VCaP (cell line): Measurements from ENCODE around the gene RASL10B.
A peak's percentile ranks its signal among the peaks of the same experiment; 100 is the strongest.

Source experiments
- H3K27ac ChIP-seq: fragments of 450-650 bp; 2 replicates; pipeline ENCODE4 v1.5.1; 2017
- CTCF ChIP-seq: fragments of 450-650 bp; conservative IDR thresholded peaks from 2 replicates; pipeline ENCODE4 v1.5.1; 2017; ENCODE audit warnings: mild to moderate bottlenecking, moderate library complexity

RASL10B gene

GRCh38 chr17:35728551-35728950 is 2.9 kb upstream of the RASL10B start:
- no peak for TF ChIP-seq CTCF
- H3K27ac ChIP-seq = no peak overlapping the region

GRCh38 chr17:35729405-35729833 is 2.0 kb upstream of the RASL10B start:
- no peak overlapping the region for H3K27ac ChIP-seq
- no peak for TF ChIP-seq CTCF

- TF ChIP-seq CTCF = no peak
- H3K27ac ChIP-seq = no peak overlapping the region
Measured at GRCh38 chr17:35730400-35731005, 936 bp upstream of the RASL10B start.

- peak overlapping the region; percentile 84; the same call in 1 of the 2 replicates for H3K27ac ChIP-seq
- TF ChIP-seq CTCF = no peak
Measured at GRCh38 chr17:35731917-35732805, 722 bp downstream of the RASL10B start.

GRCh38 chr17:35732806-35733136 is 1.3 kb downstream of the RASL10B start:
- TF ChIP-seq CTCF = no peak
- H3K27ac ChIP-seq = peak overlapping the region; percentile 84; the same call in 1 of the 2 replicates

- no peak overlapping the region for H3K27ac ChIP-seq
- TF ChIP-seq CTCF = no peak
Measured at GRCh38 chr17:35733366-35733765, 1.9 kb downstream of the RASL10B start.

GRCh38 chr17:35734396-35734795 is 3.0 kb downstream of the RASL10B start:
- no peak for TF ChIP-seq CTCF
- H3K27ac ChIP-seq = no peak overlapping the region
